ENCODE results near the gene INTS15.

Gene INTS15

GRCh38 chr7:6576867-6577368 is 12.9 kb upstream of the INTS15 start:
- in situ Hi-C loops (cut with MboI; ENCODE audit: low sequenced_read_pairs) = loop anchor here (25.0 kb wide), 2 partner anchors 260 to 360 kb away; partner anchors contain the start of gene CCZ1B

- in situ Hi-C loops (cut with MboI; ENCODE audit: low sequenced_read_pairs) = loop anchor here (25.0 kb wide), 2 partner anchors 260 to 360 kb away; partner anchors contain the start of gene CCZ1B
These were observed 12.3 kb upstream of the INTS15 start, which contains the start of gene ZDHHC4 for GRCh38 chr7:6577369-6578113. ZDHHC4 (plus strand) TSS chr7:6577454; CDS start chr7:6580562, 3,108 bp downstream.

GRCh38 chr7:6578114-6579084 is 11.4 kb upstream of the INTS15 start:
- in situ Hi-C loops (cut with MboI; ENCODE audit: low sequenced_read_pairs) = loop anchor here (25.0 kb wide), 2 partner anchors 259 to 359 kb away; partner anchors contain the start of gene CCZ1B

DNA sequence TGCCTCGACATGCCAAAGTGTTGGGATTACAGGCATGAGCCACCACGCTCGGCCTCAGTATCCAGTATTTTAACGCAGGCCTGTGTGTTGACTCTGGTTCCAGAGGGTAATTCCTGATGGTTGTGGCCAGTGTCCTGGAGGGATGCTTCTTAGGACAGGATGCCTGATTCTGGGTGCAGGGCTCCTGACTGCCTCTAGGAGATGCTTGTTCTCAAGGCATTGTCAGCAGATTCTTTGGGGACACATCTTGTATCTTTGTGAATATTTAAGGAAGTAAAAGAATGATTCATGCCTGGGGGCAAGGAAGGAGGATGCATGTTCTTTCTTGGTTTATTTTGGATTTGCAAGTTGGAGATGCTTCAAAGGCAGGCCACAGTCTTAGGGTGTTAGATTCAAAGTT is 10.4 kb upstream of the INTS15 start:
- in situ Hi-C loops (cut with MboI; ENCODE audit: low sequenced_read_pairs) = loop anchor here (25.0 kb wide), 2 partner anchors 258 to 358 kb away; partner anchors contain the start of gene CCZ1B

GRCh38 chr7:6585746-6586432 is 3.9 kb upstream of the INTS15 start:
- in situ Hi-C loops (cut with MboI; ENCODE audit: low sequenced_read_pairs) = loop anchor here (25.0 kb wide), 2 partner anchors 251 to 351 kb away; partner anchors contain the start of gene CCZ1B

- in situ Hi-C loops (cut with MboI; ENCODE audit: low sequenced_read_pairs) = loop anchor here (25.0 kb wide), 2 partner anchors 249 to 349 kb away; partner anchors contain the start of gene CCZ1B
These were observed 1.3 kb upstream of the INTS15 start for GRCh38 chr7:6588566-6588965.

DNA sequence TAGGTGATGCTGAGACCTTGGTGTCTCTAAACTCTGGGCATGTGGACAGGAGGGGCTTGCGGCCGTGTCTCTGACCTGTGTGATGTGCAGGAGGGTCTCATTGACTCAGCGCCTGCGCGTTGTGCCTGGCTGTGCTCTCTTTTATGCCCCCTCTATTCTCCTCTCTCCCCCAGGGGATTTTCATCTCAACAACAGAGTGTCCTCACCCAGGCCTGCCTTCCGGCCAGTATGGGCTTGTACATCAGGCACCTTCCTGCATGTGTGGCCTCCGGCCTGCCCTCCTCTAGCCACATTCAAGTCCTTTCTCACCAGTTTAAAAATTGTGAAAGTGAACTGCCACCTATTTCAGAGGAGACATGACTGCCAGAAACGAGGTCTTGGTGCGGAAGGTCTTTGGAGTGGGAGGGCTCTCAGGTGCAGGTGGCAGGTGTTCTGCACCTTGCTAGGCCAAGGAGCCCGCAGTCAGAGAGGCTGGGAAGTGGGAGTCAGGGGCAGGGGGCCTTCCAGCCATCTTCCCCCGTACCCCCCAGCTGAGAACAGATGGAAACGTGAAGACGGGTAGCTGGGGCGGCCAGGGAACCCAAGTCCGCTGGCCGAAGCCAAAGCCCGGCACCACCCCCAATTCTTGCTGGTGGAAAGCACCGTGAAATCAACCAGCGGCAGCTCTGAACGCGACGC is 531 bp upstream of the INTS15 start:
- in situ Hi-C loops (cut with MboI; ENCODE audit: low sequenced_read_pairs) = loop anchor here (25.0 kb wide), 2 partner anchors 248 to 348 kb away; partner anchors contain the start of gene CCZ1B

DNA sequence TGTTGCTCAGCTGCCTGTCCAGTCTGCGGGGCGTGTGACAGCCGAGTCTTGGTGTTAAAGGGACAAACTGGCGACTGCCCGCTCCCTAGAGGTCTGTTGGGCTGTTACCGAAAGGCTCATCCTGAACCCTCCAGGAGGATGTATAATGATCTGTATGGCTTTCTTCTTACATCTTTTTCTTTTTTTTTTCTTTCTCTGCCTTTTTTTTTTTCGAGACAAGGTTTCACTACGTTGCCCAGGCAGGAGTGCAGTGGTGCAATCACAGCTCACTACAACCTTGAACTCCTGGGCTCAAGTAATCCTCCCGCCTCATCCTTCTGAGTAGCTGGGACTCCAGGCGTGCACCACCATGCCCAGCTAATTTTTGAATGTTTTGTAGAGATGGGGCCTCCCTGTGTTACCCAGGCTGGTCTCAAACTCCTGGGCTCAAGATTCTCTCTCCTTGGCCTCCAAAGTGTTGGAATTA is 857 bp downstream of the INTS15 start:
- in situ Hi-C loops (cut with MboI; ENCODE audit: low sequenced_read_pairs) = loop anchor here (25.0 kb wide), 2 partner anchors 247 to 347 kb away; partner anchors contain the start of gene CCZ1B

- in situ Hi-C loops (cut with MboI; ENCODE audit: low sequenced_read_pairs) = no loop called here
These were observed 10.3 kb downstream of the INTS15 start for GRCh38 chr7:6600093-6600492.

DNA sequence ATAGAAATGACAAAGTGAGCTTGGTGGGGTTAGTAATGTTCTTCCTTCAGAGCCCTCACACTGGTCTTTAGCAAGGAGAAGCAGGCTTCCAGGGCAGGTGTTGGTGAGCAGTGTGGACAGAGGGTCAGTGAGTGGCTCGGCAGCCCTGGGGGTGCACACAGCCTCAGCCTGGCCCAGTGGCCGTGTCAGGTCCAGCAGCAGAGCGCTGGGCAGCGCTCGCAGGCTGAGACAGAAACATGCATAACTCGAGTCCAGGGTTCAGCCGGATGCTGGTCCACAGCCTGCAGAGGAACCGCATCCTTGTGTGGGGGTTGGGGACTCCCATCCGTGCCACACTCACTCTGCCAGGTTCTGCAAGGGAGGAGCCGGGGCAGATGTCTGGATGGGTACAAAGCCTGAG is 14.6 kb downstream of the INTS15 start:
- in situ Hi-C loops (cut with MboI; ENCODE audit: low sequenced_read_pairs) = no loop called here

GRCh38 chr7:6606866-6607583 is 17.2 kb downstream of the INTS15 start:
- in situ Hi-C loops (cut with MboI; ENCODE audit: low sequenced_read_pairs) = no loop called here

GRCh38 chr7:6607651-6608051 is 17.8 kb downstream of the INTS15 start:
- in situ Hi-C loops (cut with MboI; ENCODE audit: low sequenced_read_pairs) = no loop called here

- in situ Hi-C loops (cut with MboI; ENCODE audit: low sequenced_read_pairs) = no loop called here
These were observed 18.3 kb downstream of the INTS15 start for GRCh38 chr7:6608081-6608480.

- in situ Hi-C loops (cut with MboI; ENCODE audit: low sequenced_read_pairs) = no loop called here
These were observed 19.0 kb downstream of the INTS15 start for GRCh38 chr7:6608794-6609193.

- in situ Hi-C loops (cut with MboI; ENCODE audit: low sequenced_read_pairs) = no loop called here
These were observed 23.0 kb downstream of the INTS15 start for GRCh38 chr7:6612819-6613218.

GRCh38 chr7:6613706-6614105 is 23.9 kb downstream of the INTS15 start:
- in situ Hi-C loops (cut with MboI; ENCODE audit: low sequenced_read_pairs) = no loop called here

DNA sequence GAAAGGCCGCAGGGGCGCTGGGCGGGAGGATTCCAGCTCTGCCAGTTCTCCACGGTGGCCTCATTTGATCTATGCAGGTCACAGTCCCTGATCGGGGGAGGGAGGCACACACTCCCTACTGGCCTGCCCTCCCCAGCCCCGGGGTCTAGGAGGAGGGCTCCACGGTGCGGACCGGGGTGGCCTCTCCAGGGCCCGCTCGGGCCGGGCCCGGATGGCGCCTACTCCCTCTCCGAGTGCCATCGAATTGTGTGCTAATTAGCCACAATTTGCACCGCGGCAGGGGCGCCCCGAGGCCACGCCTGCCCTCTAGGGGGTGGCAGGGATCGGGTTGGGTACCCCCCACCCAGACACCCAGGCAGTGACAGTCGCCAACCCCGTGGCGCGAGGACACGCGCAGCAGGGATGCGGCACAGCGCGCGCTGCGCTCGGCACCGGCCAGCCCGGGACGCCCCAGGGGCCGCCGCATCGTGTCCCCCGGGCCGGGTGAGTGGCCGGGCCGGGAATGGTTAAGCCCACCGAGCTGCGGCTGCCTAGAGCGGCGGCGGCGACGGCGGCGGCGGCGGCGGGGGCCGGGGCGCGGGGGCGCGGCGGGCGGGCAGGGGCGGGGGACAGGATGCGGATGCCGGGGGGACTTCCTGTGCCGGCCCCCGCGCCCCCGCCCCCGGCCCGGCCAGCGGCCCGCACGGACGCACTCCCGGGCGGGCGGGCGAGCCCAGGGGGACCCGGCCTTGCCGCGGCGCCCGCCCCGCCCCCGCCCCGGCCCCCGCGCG is 25.3 kb downstream of the INTS15 start, which contains the start of gene ZNF853:
TSS of gene ZNF853 (plus strand) at position 658 of the 770 bp plus-strand sequence. CDS start 565 bp downstream, outside the sequence.
- in situ Hi-C loops (cut with MboI; ENCODE audit: low sequenced_read_pairs) = no loop called here
